ENCODE measurements around the gene TYMS.
A peak's percentile ranks its signal among the peaks of the same experiment; 100 is the strongest.

TYMS gene

DNA sequence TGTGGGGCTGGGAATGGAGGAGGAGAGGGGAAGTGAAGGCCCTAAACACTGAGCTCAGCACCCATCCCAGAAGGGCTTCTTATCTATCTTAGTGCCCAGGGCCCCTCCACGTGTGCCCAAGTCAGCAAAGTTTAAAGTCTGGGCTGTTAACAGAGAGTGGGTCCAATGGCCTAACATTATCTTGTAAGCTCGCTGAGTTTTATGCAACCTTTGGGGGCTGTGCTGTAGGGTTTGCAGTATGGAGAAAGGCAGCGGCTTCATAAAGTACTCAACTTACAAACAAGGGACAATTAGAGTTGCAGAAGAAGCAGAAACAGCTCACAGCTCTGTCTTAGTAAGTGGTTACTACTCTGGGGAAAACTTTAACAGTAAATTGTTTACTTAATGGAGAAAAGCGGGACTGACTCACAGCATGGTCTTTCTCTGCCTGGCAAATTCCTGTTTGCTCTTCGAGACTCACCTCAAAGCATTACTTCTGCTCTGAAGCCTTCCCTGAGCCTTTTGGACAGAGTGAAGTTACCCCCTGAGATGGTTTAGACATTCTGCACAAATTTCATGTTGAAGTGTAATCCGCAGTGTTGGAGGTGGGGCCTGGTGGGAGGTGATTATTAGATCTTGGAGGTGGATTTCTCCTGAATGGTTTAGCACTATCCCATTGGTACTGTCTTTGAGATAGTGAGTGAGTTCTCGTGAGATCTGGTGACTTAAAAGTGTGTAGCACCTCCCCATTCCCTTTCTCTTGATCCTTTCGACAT is 45.9 kb downstream of the TYMS start:
- DNase-seq (ENCODE audit: low read depth): peak; percentile 54
- no peak overlapping the region for H3K4me3 ChIP-seq (ENCODE audit: low read depth, low read length)

- H3K4me3 ChIP-seq (ENCODE audit: low read depth, low read length): no peak overlapping the region
- no peak for DNase-seq (ENCODE audit: low read depth)
These were observed 49.0 kb downstream of the TYMS start for GRCh38 chr18:706405-706804.

DNA sequence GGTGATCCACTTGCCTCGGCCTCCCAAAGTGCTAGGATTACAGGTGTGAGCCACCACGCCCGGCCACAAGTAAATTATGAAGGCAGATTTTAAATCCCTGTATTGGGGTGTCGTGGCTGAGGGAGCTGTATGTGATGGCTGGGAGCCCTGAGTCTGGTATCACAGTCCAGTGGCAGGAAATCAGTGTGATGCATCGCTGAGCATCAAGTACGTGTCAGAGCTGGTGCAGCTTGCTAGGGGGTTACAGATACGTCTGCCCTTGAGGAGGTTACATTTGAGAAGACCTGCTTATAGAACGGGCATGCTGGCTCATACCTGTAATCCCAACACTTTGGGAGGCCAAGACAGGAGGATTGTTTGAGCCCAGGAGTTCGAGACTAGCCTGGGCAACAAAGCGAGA is 50.6 kb downstream of the TYMS start:
- no peak for DNase-seq (ENCODE audit: low read depth)
- no peak overlapping the region for H3K4me3 ChIP-seq (ENCODE audit: low read depth, low read length)

DNA sequence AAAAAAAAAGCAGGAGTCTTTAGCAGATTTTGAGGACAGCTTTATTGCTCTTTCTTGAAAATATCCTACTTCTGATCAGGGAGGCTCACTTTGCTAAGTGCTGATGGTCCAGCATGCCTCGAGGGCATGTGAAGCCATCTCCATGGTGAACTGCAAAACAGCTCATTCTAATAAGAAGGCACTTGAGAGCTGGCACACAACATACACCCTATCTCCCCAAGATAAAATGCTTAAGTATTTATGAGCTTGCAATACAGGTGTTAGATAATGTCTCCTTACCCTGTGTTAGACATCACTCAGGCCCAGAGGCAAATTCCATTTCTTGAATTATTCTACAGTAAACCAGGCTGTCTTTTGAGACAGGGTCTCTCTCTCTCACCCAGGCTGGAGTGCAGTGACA is 52.3 kb downstream of the TYMS start:
- no peak for DNase-seq (ENCODE audit: low read depth)

GRCh38 chr18:710418-711300 is 53.2 kb downstream of the TYMS start:
- no peak for DNase-seq (ENCODE audit: low read depth)
- peak overlapping the region; percentile 69 for H3K4me3 ChIP-seq (ENCODE audit: low read depth, low read length)

More for the DNA sequence above, 52.3 kb downstream of the TYMS start:
- no peak overlapping the region for H3K4me3 ChIP-seq (ENCODE audit: low read depth, low read length)

DNA sequence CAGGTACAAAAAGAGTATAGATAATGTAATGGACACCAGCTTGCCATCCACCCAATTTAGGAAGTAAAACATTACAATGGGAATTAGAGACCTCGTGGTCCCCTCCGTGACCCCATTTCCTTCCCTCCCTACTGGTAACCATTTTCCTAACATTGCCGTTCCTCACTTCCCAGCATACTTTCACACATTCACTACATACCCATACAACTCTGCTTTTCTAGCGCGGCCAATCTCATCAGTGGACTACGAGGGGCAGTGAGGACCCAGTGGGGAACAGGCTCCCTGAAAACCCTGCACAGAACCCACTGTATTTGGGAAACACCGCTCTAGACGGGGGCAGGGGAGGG is 53.8 kb downstream of the TYMS start:
- DNase-seq (ENCODE audit: low read depth): no peak

DNA sequence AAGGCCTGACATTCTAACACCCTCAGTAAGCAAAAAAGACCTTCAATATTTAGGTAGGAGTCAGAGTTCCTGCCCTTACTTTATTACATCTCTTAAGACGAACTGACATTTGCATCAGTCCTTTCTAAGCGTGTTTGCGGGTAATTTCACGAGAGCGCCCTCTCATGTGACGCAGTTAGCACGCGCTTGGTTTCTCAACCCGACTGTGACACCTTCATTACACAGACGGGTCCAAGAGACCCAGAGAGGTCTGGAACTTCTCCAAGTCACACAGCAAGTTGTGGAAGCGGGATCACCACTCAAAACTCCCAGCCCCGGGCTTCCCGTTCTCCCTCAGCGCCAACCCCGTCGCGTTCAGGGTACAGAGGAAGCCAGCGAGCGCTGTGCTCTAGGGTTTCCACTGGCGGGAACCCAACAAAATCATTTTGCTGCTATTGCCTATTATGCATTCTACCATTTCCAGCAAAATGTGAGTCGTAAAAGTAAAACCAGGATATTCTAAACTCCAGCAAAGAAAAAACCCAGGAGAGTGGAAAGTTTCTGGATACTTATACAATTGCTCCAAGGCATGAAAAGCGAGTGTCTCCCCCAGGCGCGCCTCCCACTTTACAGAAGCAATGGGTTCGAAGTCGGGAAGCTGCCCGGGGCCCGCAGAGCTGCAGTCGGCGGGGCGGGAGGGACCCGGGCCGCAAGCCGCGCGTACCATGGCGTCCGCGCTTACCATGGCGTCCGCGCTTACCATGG is 54.4 kb downstream of the TYMS start:
- peak overlapping the region; percentile 69 for H3K4me3 ChIP-seq (ENCODE audit: low read depth, low read length)
- DNase-seq (ENCODE audit: low read depth): peak; percentile 76

More for the DNA sequence above, 53.8 kb downstream of the TYMS start:
- peak overlapping the region; percentile 69 for H3K4me3 ChIP-seq (ENCODE audit: low read depth, low read length)

DNA sequence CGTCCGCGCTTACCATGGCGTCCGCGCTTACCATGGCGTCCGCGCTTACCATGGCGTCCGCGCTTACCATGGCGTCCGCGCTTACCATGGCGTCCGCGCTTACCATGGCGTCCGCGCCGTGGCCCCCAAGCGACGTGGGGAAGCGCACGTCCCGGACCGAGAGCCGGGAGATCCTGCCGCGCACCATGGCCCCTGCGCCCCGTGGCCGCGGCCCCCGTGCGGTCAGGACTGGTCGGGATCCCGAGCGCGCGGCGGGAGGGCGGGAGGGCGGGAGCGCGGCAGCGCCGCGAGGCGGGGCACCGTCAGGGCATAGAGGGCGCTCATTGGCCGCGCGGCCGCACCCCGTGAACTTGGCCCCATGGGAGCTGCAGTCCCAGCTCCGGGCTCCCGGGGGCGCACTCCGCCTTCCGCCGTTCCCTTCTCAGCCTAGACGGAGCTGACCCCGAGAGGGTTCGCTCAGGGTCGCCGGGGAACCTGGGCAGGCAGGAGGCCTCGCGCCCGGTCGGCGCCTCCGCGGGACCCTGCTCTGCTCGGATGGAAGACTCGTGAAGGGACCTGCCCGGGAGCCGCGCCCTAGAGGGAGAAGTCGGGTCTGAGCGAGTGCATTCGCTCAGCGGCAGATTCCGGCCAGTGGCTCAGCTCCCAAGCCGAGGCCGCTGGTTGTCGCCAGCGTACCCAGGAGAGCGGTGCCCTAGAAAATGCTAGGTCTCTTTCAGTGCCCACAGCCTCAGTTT is 55.1 kb downstream of the TYMS start, which contains the start of gene ENOSF1:
Gene ENOSF1 (minus strand): TSS at position 230 of the 734 bp plus-strand sequence. CDS start 43 bp downstream, at position 187.
- DNase-seq (ENCODE audit: low read depth): peak; percentile 30
- H3K4me3 ChIP-seq (ENCODE audit: low read depth, low read length): peak within 1 kb of the TSS; percentile 69

DNA sequence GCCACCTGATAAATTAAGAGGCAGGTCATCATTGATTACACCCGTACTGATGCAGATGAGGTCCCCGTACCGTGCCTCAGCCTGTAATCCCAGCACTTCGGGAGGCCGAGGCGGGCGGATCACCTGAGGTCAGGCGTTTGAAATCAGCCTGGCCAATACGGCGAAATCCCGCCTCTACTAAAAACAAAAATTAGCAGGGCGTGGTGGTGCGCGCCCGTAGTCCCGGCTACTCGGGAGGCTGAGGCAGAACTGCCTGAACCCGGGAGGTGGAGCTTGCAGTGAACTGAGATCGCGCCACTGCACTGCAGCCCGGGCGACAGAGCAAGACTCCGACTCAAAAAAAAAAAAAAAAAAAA is 55.7 kb downstream of the TYMS start:
- no peak for DNase-seq (ENCODE audit: low read depth)

DNA sequence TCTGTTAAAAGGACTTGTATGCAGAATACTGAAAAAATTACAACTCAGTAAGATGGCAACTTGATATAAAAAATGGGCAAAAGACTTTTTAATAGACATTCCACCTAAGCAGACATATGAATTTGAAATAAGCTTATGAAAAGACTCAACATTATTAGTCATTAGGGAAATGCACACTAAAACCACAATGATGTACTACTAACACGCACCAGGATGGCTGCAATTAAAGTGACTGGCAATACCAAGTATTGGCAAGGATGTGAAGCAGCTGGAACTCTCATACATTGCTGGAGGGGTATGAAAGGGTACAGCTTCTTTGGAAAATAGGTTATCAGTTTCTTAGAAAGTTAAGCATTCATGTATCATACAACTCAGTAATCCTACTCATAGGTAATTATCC is 58.2 kb downstream of the TYMS start:
- H3K4me3 ChIP-seq (ENCODE audit: low read depth, low read length): no peak overlapping the region
- peak; percentile 40 for DNase-seq (ENCODE audit: low read depth)

More for the DNA sequence above, 55.7 kb downstream of the TYMS start:
- H3K4me3 ChIP-seq (ENCODE audit: low read depth, low read length): no peak overlapping the region

- no peak overlapping the region for H3K4me3 ChIP-seq (ENCODE audit: low read depth, low read length)
- DNase-seq (ENCODE audit: low read depth): no peak
These were observed 59.5 kb downstream of the TYMS start for GRCh38 chr18:717003-717402.
